Measurements from ENCODE around the gene PTPRN2. TPM values are rescaled to one million over a fixed set of nuclear protein-coding genes. Genes with fewer than 3 reads are reported as not detected.

Gene PTPRN2
- total and polyA plus RNA-seq, 2 of the 13 experiments (the other 11 are each of a cell fraction or from before 2014, with no cell fraction given): 2.5 to 24.2 TPM

- TF ChIP-seq ZNF24 (IDR thresholded peaks at IDR 0.05): no peak
These were observed 904.5 kb downstream of the PTPRN2 start (continued) for GRCh38 chr7:157682946-157683746.

- intact Hi-C loops (cut with micrococcal nuclease; ENCODE audit: unreplicated experiment) (no loop called here), in situ Hi-C loops (cut with HindIII; ENCODE audit: extremely low pct_ligation_motif_present, low pct_unique_long_range_greater_than_20kb) (no loop called here)
- Histone ChIP-seq H3K4me3 (replicated peaks in 1 of 3; ENCODE audit: insufficient read depth in 1 of 3, low read depth in 2 of 3, low read length in 3 of 3) (no peak overlapping the region), H3K9ac (ENCODE audit: insufficient read depth, low read depth, low read length) (no peak overlapping the region), H3K79me2 (ENCODE audit: insufficient read depth, low read length) (no peaks in the 10 kb centered on the region), H3K36me3 (replicated peaks in 1 of 2; ENCODE audit: control insufficient read depth in 1 of 2, insufficient read depth in 2 of 2, low read length in 2 of 2) (no peaks in the 10 kb centered on the region; a peak in 1 of 5 replicates), H3K4me2 (ENCODE audit: low read depth, low read length) (no peak overlapping the region), H4K20me1 (ENCODE audit: insufficient read depth, low read length) (peaks cover 3% of the 10 kb centered on the region; the same call in 1 of the 2 replicates), H3K27ac (ENCODE audit: extremely low read length, insufficient read depth, low read length) (no peak overlapping the region), H3K27me3 (ENCODE audit: control insufficient read depth in 1 of 2, insufficient read depth in 2 of 2, low read length in 2 of 2) (peaks cover 1 to 26% of the 10 kb centered on the region in 2 experiments; a peak in 3 of 5 replicates), H3K9me3 (ENCODE audit: low read length) (no peaks in the 10 kb centered on the region), H3K4me1 (ENCODE audit: insufficient read depth, low read length) (peaks cover 29% of the 10 kb centered on the region), H2AFZ (ENCODE audit: low read length) (no peak overlapping the region)
- DNase-seq (ENCODE audit: low spot score) (no peak), FAIRE-seq (no peak), ATAC-seq (no peak)
- WGBS (ENCODE audit: low lambda C conversion rate): 83% methylated on average over 27 of the region's 28 CpGs
- ChIA-PET POLR2A (no interaction called here), CTCF (ENCODE audit: low intra/inter-chr PET ratio, low total read pairs) (no interaction called here)
- BruUV-seq (replicated peaks): no TSS peak
- TF ChIP-seq ZNF383 (CRISPR knock-in tag; IDR thresholded peaks at IDR 0.05; ENCODE audit: borderline replicate concordance): no peak
- TF ChIP-seq ZNF17 (CRISPR knock-in tag; IDR thresholded peaks at IDR 0.05): no peak
- no peak for TF ChIP-seq ZNF576 (CRISPR knock-in tag; IDR thresholded peaks at IDR 0.05)
- TF ChIP-seq NFE2 (CRISPR knock-in tag; IDR thresholded peaks at IDR 0.05): no peak
- no peak for TF ChIP-seq ZNF639 (CRISPR knock-in tag; conservative IDR thresholded peaks at IDR 0.05)
- no peak for TF ChIP-seq PHB2 (IDR thresholded peaks at IDR 0.05; ENCODE audit: partially characterized antibody)
- no peak for TF ChIP-seq ETS1 (CRISPR knock-in tag; IDR thresholded peaks at IDR 0.05)
- no peak for TF ChIP-seq MED13 (CRISPR knock-in tag; IDR thresholded peaks at IDR 0.05)
- TF ChIP-seq ZMYM3 (CRISPR knock-in tag; IDR thresholded peaks at IDR 0.05): no peak
These were observed 905.3 kb downstream of the PTPRN2 start for GRCh38 chr7:157682064-157682945.
